Bone marrow (tissue), 2 donors: Measurements from ENCODE around the gene AKAP7.
"Not testable (repeated sequence)": the region's sequence is repeated elsewhere in the genome, so short reads cannot be mapped to it uniquely, and the experiment has no call there.

Experiments used
- DNase-seq, 2 donors: peaks; one replicate each; lab custom pipeline; 2025; lab: John Stamatoyannopoulos, UW

Gene AKAP7

GRCh38 chr6:131255434-131255833 lies 120.2 kb downstream of the AKAP7 start:
- peak in 1 of 2 donors; percentile 17 for DNase-seq

GRCh38 chr6:131255911-131256310 lies 120.6 kb downstream of the AKAP7 start:
- DNase-seq = no peak

- no peak for DNase-seq
Measured at GRCh38 chr6:131257104-131257503, 121.8 kb downstream of the AKAP7 start.

- DNase-seq = no peak
Measured at GRCh38 chr6:131258010-131258652, 122.9 kb downstream of the AKAP7 start.

GRCh38 chr6:131258816-131259476 lies 123.7 kb downstream of the AKAP7 start:
- DNase-seq = no peak

GRCh38 chr6:131260960-131261359 lies 125.7 kb downstream of the AKAP7 start:
- not testable (repeated sequence) for DNase-seq

GRCh38 chr6:131262060-131262459 lies 126.8 kb downstream of the AKAP7 start:
- no peak for DNase-seq

- DNase-seq = no peak
Measured at GRCh38 chr6:131265939-131266338, 130.7 kb downstream of the AKAP7 start.

GRCh38 chr6:131268303-131268702 lies 133.0 kb downstream of the AKAP7 start:
- no peak for DNase-seq

GRCh38 chr6:131269565-131270391 lies 134.5 kb downstream of the AKAP7 start:
- DNase-seq = no peak

GRCh38 chr6:131270534-131270933 lies 135.3 kb downstream of the AKAP7 start:
- DNase-seq = no peak

- no peak for DNase-seq
Measured at GRCh38 chr6:131275273-131275672, 140.0 kb downstream of the AKAP7 start.

GRCh38 chr6:131277591-131277990 lies 142.3 kb downstream of the AKAP7 start:
- DNase-seq = no peak

- peak in 1 of 2 donors; percentile 90 for DNase-seq
Measured at GRCh38 chr6:131281471-131282270, 146.4 kb downstream of the AKAP7 start.

GRCh38 chr6:131282365-131282764 lies 147.1 kb downstream of the AKAP7 start:
- DNase-seq = no peak

GRCh38 chr6:131283466-131284175 lies 148.4 kb downstream of the AKAP7 start:
- DNase-seq = no peak

GRCh38 chr6:131285548-131285947 lies 150.3 kb downstream of the AKAP7 start:
- no peak for DNase-seq

- no peak for DNase-seq
Measured at GRCh38 chr6:131286469-131287040, 151.3 kb downstream of the AKAP7 start.

- no peak for DNase-seq
Measured at GRCh38 chr6:131288214-131288613, 152.9 kb downstream of the AKAP7 start.

GRCh38 chr6:131290955-131291354 lies 155.7 kb downstream of the AKAP7 start:
- DNase-seq = no peak
